Transverse colon (tissue), 4 donors: ENCODE measurements around the gene MT1X. TPM values are rescaled to one million over a fixed set of nuclear protein-coding genes. Genes with fewer than 3 reads are reported as not detected.

Experiments
- DNase-seq: peaks from one replicate; pipeline ENCODE4 v3.0.0-alpha.2; 2019
- H3K27ac ChIP-seq, 4 donors: fragments of 200-600 bp; sonication (generic); 2 replicates each; pipeline ENCODE4 v1.5.1; 2016 to 2018; ENCODE audit warnings: inconsistent platforms in 4 of 4
- H3K27me3 ChIP-seq: fragments of 200-600 bp; sonication (generic); 2 replicates; pipeline ENCODE4 v1.5.1; 2017; ENCODE audit warnings: inconsistent platforms
- H3K36me3 ChIP-seq, 4 donors: fragments of 200-600 bp; sonication (generic); 2 replicates each; pipeline ENCODE4 v1.5.1; 2017 to 2019; ENCODE audit warnings: inconsistent platforms in 4 of 4
- H3K4me1 ChIP-seq, 4 donors: fragments of 200-600 bp; sonication (generic); 2 replicates each; pipeline ENCODE4 v1.5.1; 2017 to 2020; ENCODE audit warnings: inconsistent platforms in 4 of 4
- H3K4me3 ChIP-seq, 4 donors: fragments of 200-600 bp; sonication (generic); 1 replicate in 1 of 4; 2 replicates in 3 of 4; pipeline versions ENCODE4 v1.5.1 to v1.6.1; 2017 to 2019; ENCODE audit warnings: inconsistent platforms in 4 of 4
- H3K9me3 ChIP-seq, 2 donors: fragments of 200-600 bp; sonication (generic); 2 replicates each; pipeline ENCODE4 v1.5.1; 2017 to 2019; ENCODE audit warnings: inconsistent platforms in 2 of 2
- EP300 ChIP-seq: sonication (generic); formaldehyde crosslinking; IDR thresholded peaks from one replicate; pipeline ENCODE4 v1.6.1; 2017; ENCODE audit warnings: antibody characterized with exemption, low read depth
- POLR2A ChIP-seq: fragments of 450-650 bp; IDR thresholded peaks from one replicate; pipeline ENCODE4 v1.6.1; 2016; ENCODE audit warnings: antibody characterized with exemption, mild to moderate bottlenecking, moderate library complexity
- POLR2AphosphoS5 ChIP-seq, 3 donors: sonication (generic); formaldehyde crosslinking; IDR thresholded peaks; one replicate each; pipeline ENCODE4 v1.6.1; 2016; ENCODE audit warnings: antibody characterized with exemption in 3 of 3
- WGBS, 2 donors: methylation state at CpG; one replicate each; pipeline ENCODE4 v1.1.5; 2018; ENCODE audit warnings: low coverage in 1 of 2; 5-methylcytosine and 5-hydroxymethylcytosine counted together
- in situ Hi-C, 4 donors: fragments of 200-750 bp; cut with MboI; loops; one replicate each; pipeline versions ENCODE4 v1.15.0 to v1.15.1; 2017; ENCODE audit warnings: low sequenced_read_pairs in 3 of 4, low pct_ligation_motif_present in 1 of 4, low pct_unique_long_range_greater_than_20kb in 1 of 4
- intact Hi-C: fragments of 100-400 bp; cut with DNase I; formaldehyde crosslinking; loops from one replicate; pipeline ENCODE4 v1.15.1; 2023; ENCODE audit warnings: low total_unique reads
- total RNA-seq, 4 donors: library from RNA; depleted of rRNA; stranded (reverse); fragments of >200 nt; gene quantifications; one replicate each; pipeline ENCODE4 v1.1.0, GENCODE V29; 2016
- TF ChIP-seq, protein P1 (sequence below), 5 experiments: fragments of 200-600 bp in 3 of 5; fragments of 450-650 bp in 2 of 5; sonication (generic) in 3 of 5; IDR thresholded peaks; 1 replicate in 2 of 5; 2 replicates in 3 of 5; pipeline ENCODE4 v1.5.1; 2016 to 2017; ENCODE audit warnings: antibody characterized with exemption in 5 of 5, inconsistent platforms in 3 of 5, mild to moderate bottlenecking in 2 of 5, moderate library complexity in 1 of 5

The MT1X gene
- total RNA-seq, 4 donors from 2014 or later = 40.4 to 784 (median 274) TPM

DNA sequence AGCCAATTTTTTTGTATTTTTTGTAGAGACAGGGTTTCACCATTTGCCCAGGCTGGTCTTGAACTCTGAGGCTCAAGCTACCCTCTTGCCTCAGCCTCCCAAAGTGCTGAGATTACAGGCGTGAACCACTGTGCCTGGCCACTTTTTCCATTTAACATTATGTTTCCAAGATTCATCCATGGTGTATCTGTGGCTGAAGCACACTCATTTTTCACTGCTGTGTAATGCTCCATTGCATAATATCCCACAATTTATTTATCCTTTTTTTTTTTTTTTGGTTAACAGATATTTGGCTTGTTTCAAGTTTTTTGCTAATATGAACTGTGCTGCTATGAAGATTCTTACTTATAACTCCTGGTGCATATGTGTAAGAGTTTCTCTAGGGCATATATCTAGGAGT lies 45.8 kb downstream of the MT1X start:
- Histone ChIP-seq H3K4me3 (no peak overlapping the region), H3K4me1 (peaks cover 0 to 23% (median 14%) of the 10 kb centered on the region in 4 donors), H3K27me3 (no peaks in the 10 kb centered on the region), H3K36me3 (no peaks in the 10 kb centered on the region), H3K9me3 (no peaks in the 10 kb centered on the region), H3K27ac (no peak overlapping the region)
- whole genome bisulfite sequencing, 2 donors = 67 to 80% methylated on average over 1 of the region's 1 CpG
- intact Hi-C loops = no loop called here
- in situ Hi-C loops = no loop called here
- TF ChIP-seq POLR2AphosphoS5 (IDR thresholded peaks at IDR 0.05) (no peak), POLR2A (no peak), EP300 (no peak)
- TF ChIP-seq, protein P1, sequence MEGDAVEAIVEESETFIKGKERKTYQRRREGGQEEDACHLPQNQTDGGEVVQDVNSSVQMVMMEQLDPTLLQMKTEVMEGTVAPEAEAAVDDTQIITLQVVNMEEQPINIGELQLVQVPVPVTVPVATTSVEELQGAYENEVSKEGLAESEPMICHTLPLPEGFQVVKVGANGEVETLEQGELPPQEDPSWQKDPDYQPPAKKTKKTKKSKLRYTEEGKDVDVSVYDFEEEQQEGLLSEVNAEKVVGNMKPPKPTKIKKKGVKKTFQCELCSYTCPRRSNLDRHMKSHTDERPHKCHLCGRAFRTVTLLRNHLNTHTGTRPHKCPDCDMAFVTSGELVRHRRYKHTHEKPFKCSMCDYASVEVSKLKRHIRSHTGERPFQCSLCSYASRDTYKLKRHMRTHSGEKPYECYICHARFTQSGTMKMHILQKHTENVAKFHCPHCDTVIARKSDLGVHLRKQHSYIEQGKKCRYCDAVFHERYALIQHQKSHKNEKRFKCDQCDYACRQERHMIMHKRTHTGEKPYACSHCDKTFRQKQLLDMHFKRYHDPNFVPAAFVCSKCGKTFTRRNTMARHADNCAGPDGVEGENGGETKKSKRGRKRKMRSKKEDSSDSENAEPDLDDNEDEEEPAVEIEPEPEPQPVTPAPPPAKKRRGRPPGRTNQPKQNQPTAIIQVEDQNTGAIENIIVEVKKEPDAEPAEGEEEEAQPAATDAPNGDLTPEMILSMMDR (IDR thresholded peaks at IDR 0.05) = no peak
- no peak for DNase-seq

DNA sequence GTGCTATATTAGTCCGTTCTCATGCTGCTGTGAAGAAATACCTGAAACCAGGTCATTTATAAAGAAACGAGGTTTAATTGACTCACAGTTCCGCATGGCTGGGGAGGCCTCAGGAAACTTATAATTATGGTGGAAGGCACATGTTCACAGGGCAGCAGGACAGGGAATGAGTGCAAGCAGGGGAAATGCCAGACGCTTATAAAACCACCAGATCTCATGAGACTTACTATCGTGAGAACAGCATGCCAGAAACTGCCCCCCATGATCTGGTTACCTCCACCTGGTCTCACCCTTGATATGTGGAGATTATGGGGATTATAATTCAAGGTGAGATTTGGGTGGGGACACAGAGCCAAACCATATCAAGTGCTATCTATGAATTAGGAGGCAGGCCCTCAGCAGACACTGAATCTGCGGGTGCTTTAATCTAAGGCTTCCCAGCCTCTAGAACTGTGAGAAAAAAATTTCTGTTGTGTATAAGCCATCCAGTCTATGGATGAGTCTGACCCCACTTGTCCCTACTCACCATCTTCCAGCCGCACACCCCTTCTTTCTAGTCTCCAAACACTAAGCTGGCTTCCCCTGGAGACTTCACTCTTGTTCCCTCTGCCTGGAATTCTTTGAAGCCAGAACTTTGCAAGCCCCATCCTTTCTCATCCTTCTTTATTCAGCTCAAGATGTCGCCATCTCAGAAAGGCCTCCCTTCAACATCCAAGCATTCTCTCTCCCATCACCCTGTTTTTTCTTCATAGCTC lies 46.9 kb downstream of the MT1X start:
- intact Hi-C loops = no loop called here
- peak overlapping the region; percentile 29 to 91 (median 78) for H3K4me3 ChIP-seq
- H3K4me1 ChIP-seq = peaks cover 0 to 23% (median 14%) of the 10 kb centered on the region in 4 donors
- no peak for TF ChIP-seq EP300
- TF ChIP-seq POLR2A = no peak
- TF ChIP-seq POLR2AphosphoS5 (IDR thresholded peaks at IDR 0.05) = no peak
- TF ChIP-seq, protein P1 (IDR thresholded peaks at IDR 0.05) = no peak
- H3K9me3 ChIP-seq = no peaks in the 10 kb centered on the region
- H3K27me3 ChIP-seq = no peaks in the 10 kb centered on the region
- H3K27ac ChIP-seq = peak overlapping the region; percentile 83 to 91 (median 88)
- H3K36me3 ChIP-seq = no peaks in the 10 kb centered on the region
- in situ Hi-C loops = no loop called here
- WGBS, 2 donors = 38 to 50% methylated on average over 4 to 8 of the region's 8 CpGs
- no peak for DNase-seq

DNA sequence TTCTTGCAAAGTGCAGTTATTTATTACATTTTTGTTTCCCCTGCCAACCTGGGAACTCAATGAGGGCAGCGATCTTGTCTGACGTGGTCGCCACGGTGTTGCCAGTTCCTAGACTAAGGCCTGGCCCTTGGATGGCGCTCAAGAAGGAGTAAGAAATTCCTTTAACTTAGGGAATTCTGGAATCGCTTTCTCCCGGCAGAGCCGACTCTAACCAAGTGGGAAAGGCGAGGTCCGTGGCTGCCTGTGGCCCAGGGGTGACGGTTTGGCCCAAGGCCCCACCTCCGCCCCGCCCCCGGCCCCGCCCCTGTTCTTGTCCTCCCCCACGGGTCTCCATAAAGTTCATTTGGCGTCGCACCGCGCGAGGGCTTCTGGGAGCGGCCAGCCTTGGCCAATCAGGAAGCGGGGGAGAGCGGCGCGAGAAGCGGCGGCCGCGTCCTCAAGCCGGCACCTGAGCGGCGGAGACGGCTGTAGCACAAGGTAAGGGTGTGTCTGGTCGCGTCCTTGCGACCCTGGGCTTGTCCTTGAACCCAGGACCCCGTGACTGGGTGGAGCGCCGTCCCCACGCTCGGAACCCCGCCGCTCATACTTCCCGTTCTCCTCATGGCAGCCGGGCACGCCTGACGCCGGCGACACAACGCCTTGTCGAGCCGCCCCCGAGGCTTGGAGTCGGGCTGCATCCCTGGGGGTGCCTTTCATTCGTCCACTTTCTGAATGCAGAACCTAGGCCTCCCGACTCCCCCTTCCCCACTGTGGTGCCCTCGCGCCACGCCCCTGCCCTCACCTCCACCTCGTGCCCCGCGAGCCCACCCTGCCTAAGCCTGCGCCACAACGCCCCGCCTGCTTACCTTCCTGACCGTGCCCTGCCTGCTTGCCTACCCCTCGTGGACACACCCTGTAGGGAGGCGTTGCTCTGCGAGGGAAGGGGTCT lies 47.7 kb downstream of the MT1X start, which contains the start of gene NUP93:
Gene NUP93 (plus strand): TSS at position 395 of the 928 bp plus-strand sequence. CDS start 18,119 bp downstream, outside the sequence.
- in situ Hi-C loops = no loop called here
- Histone ChIP-seq H3K4me1 (peaks cover 0 to 23% (median 14%) of the 10 kb centered on the region in 4 donors), H3K27me3 (no peaks in the 10 kb centered on the region), H3K4me3 (peak within 1 kb of the TSS; percentile 68 to 91 (median 78)), H3K27ac (peak within 1 kb of the TSS; percentile 83 to 91 (median 88)), H3K9me3 (no peaks in the 10 kb centered on the region), H3K36me3 (no peaks in the 10 kb centered on the region)
- TF ChIP-seq POLR2AphosphoS5 (IDR thresholded peaks at IDR 0.05) (peak; percentile 76 to 83 (median 80)), EP300 (no peak), POLR2A (peak; percentile 63)
- TF ChIP-seq, protein P1 (IDR thresholded peaks at IDR 0.05) = no peak
- WGBS, 2 donors = 1% methylated on average over 67 of the region's 70 CpGs; no CpG with 5 or more reads in 1 of the 2 donors
- DNase-seq = peak; percentile 94
- intact Hi-C loops = no loop called here

DNA sequence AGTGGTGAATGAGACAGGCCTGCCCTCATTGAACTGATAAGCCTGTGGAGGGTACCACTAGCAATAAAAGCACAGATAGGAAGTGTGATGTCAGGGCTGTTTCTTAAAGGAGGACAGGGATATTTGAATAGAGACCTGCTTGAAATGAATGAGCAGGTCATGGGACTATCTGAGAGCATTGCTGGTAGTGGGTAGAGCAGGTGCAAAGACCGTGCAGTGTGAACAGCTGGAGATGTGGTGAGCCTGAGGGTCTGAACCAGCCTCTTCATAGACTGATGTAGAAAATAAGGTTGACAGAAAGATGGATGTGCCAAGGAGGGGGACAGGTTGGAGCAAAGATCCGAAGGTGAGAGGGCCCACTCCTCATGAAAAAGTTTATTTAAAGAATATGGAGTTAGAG lies 50.1 kb downstream of the MT1X start:
- H3K4me3 ChIP-seq = no peak overlapping the region
- no peaks in the 10 kb centered on the region for H3K36me3 ChIP-seq
- H3K27ac ChIP-seq = no peak overlapping the region
- WGBS, 2 donors = 86 to 91% methylated on average over 2 of the region's 2 CpGs
- peaks cover 0 to 23% (median 14%) of the 10 kb centered on the region in 4 donors for H3K4me1 ChIP-seq
- no peaks in the 10 kb centered on the region for H3K9me3 ChIP-seq
- in situ Hi-C loops = no loop called here
- H3K27me3 ChIP-seq = no peaks in the 10 kb centered on the region
- TF ChIP-seq POLR2A (no peak), POLR2AphosphoS5 (IDR thresholded peaks at IDR 0.05) (no peak), EP300 (no peak)
- TF ChIP-seq, protein P1 (IDR thresholded peaks at IDR 0.05) = no peak
- DNase-seq = no peak
- intact Hi-C loops = no loop called here
